DMS 273 (cell line): ENCODE results near the gene ZNF746.

Experiments used
- DNase-seq: peaks from one replicate; lab custom pipeline; 2025; ENCODE audit not compliant: unreplicated experiment; lab: John Stamatoyannopoulos, UW

The ZNF746 gene

GRCh38 chr7:149490083-149490760 lies 7.4 kb downstream of the ZNF746 start:
- DNase-seq: no peak

DNA sequence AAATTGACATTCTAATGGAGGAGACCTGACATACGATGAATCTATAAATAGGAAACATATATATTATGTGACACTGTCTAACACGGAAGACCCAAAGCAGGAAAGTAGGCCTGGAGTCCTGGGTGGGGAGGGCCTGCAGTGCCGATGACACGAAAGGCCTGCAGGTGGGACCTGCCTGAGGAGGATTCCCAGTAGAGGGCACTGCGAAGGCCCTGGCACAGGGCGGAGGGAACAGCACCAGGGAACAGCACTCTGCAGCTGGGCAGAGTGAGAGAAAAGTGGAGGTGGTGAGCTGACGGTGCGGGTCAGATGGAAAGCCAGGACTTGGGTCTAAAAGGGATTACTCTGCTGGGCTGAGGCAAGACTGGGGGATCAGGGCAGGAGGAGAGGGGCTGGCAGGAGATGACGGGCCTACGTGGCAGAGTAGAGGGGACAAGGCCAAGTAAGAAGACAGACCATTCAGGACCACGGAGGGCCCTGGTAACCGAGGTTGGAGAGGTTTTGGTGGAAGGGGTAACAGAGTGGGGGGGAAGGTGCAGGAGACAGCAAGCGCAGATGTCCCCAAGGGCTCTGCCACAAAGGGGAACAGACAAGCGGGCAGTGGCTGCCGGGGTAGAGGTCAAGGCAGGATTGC lies 8.1 kb downstream of the ZNF746 start:
- DNase-seq: peak; percentile 58

DNA sequence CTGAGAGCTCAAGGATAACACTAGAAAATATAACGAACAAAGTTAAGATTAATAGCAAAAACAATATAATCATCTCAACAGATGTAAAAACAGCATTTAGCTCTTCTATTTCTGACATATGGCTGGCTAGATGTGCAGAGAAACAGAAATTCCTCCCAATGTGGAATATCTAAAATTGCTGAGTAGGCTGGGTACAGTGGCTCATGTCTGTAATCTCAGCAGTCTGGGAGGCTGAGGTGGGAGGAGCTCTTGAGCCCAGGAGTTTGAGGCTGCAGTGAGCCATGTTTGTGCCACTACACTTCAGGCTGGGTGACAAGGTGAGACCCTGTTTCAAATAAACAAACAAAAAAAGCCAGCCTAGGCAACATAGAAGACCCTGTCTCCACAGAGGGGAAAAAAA lies 18.0 kb downstream of the ZNF746 start:
- DNase-seq: no peak

GRCh38 chr7:149478754-149479153 lies 18.9 kb downstream of the ZNF746 start:
- DNase-seq: no peak

DNA sequence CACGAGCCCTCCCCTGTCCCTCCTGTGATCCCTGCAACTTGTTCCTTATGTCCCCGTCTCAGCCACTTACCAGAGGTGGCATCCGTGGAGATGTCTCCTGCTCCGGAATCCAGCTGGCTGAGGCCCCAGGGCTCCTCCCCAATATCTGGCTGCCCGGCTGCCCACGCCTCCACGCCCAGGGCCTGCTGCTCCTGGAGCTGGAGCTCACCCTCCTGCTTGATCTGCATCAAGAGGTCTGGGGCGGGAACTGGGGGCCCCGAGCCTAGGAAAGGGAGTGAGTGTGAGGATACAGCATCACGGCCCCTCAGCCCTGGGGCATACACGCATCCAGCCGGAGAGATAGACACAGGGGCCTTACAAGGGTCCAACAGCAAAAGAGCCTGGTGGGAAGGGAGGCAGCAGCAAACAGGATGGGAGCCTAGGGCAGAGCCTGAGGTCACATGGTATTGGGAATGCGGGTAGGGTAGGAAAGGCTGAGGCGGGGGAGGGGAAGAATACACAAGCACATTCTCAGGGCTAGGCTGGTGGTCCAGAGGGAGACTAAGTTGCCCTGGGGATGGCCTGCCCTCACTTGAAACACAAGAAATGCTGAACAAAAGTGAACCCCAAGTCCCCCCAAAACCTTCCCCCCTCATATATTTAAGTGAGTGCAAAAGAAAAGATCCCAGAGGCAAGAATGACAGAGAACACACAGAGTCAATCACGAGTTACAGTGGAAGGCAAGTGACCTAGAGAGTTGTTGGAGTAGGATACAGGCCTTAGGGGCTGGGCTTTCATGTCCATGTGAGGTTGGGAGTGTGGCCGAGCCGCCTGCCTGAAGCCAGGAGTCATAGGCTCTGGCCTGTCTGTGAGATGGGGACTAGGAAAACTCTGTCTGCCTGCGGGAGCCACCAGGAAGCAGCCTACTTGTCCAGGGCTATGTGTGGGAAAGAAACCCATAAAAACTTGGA lies 19.8 kb downstream of the ZNF746 start:
- no peak for DNase-seq

DNA sequence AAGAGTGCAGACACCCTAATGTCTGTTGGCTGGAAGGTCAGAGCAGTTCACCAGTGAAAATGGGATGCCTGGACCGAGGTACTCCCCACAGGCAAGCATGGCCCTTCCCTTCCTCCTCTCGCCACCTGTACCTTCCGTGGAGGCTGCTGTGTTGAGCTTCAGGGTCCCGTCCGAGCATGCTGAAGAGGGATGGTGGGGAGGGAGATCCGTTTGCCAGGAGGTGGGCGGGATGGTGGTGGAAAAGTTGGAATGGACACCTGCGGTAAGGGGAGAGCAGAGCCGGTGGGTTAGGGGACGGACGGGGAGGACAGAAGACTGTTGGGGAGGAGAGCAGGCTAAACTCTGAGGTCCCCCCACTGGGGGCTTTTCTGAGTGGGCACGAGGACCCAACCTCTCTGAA lies 20.8 kb downstream of the ZNF746 start:
- no peak for DNase-seq

GRCh38 chr7:149475121-149476045 lies 22.2 kb downstream of the ZNF746 start:
- no peak for DNase-seq

GRCh38 chr7:149474309-149475120 lies 23.1 kb downstream of the ZNF746 start:
- DNase-seq: no peak

DNA sequence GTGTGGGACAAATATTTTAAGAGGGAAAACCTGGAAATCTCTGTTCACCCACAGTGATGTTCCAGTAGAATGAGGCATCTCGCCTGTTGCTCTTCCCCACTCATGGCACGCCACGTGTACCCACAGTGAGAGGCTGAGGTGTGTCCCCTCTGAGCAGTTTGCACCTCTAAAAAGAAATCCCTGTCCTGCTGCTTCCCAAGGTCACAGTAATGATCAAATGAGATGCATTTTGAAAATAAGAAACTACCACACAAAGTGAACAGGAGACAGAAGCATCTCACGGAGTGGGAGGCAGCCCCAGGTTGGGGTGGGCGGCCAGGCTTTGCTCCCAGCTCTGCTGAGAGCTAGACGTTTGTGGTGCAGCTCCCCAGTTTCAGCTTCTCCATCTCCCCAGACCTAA lies 24.4 kb downstream of the ZNF746 start:
- DNase-seq: no peak

DNA sequence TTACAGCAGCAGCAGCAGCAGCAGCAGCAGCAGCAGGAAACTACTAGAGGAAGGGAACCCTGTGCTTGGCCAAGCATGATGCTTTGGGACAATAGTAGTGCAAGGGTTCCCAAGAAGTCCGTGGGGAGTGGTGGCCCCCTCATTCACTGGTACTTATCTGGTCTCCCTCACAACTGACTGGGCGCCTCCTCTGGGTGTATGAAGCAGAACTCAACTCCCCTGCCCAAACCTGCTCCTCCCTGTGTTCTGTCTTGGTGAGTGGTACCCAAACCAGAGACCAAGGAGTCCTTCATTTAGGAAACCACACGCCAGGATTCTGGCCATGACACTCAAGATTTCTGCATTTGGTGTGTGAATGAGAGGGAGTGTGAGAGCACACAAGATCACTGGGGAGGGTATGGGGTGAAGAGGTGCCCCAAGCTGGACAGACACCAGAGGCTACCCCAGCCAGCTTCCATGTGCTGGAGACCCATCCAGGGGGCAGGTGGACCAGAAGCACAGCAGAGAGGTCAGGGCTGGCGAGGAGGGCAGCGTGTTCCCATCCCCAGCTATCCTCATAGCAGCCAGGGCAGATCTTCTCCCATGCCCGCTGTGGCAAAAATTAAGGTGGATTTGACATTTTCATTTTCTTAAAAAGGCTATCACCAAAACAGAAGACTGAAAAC lies 26.2 kb downstream of the ZNF746 start:
- DNase-seq: no peak

GRCh38 chr7:149469806-149470205 lies 27.8 kb downstream of the ZNF746 start:
- no peak for DNase-seq

GRCh38 chr7:149468208-149468607 lies 29.4 kb downstream of the ZNF746 start:
- no peak for DNase-seq

- DNase-seq: no peak
Observed at GRCh38 chr7:149467321-149467859, 30.2 kb downstream of the ZNF746 start.

DNA sequence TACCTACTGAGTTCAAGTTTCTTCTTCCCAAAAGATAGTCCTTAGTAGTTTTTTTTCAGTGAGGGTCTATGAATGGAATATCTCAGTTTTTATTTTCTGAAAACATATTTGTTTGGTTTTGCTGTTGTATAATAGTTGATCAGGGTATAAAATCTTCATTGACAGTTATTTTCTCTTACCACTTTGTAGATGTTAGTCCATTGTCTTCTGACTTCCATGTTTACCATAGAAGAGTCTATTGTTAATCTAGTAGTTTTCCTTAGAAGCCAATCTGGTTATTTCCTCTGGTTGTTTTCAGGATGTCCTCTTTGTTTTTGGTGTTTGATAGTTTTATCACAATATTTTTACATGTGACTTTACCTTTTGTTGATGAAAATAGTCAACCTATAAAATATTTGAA lies 31.2 kb downstream of the ZNF746 start:
- no peak for DNase-seq

DNA sequence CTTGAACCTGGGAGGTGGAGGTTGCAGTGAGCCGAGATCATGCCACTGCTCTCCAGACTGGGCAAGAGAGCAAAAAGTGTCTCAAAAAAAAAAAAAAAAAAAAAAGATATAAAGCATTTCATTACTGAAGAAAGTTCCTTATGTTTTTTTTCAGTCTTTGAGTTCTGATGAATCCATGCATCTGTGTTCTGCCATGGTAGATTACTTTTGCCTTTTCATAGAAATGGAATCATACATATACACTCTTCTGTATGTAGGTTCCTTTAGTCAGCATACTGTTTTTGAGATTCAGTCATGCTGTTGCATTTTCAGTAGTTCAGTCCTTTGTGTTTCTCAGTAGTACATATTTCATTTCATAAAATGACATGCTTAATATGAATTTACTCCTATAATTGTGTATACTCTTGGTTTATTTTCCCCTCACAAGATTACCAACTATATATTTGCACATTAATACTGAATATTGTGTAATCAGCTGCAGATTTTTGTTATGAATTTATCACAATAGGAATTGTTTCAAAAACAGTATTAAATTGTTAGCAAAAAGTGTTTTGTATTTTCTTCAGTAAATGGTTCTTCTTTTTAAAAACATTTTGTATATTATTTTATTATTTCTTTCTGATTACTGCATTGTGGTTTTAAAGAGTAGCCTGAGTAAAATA lies 34.0 kb downstream of the ZNF746 start:
- DNase-seq: no peak

DNA sequence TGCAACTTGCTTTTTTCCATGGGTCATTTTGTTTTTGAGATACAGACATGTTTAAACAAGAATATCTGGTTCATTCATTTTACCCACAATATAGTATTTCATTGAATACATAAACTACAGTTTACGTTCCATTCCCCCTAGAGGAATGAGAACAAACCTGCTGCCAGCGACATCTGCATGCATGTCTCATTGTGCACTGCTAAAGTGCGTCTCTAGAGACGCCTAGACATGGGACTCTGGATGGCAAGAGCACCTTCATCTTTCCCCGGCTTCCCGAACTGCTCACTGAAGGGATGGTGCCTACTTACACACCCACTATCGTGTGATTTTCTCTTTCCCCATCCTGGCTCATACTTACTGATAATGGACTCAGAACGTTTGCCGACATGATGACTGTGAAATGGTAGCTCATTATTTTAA lies 35.5 kb downstream of the ZNF746 start:
- no peak for DNase-seq

DNA sequence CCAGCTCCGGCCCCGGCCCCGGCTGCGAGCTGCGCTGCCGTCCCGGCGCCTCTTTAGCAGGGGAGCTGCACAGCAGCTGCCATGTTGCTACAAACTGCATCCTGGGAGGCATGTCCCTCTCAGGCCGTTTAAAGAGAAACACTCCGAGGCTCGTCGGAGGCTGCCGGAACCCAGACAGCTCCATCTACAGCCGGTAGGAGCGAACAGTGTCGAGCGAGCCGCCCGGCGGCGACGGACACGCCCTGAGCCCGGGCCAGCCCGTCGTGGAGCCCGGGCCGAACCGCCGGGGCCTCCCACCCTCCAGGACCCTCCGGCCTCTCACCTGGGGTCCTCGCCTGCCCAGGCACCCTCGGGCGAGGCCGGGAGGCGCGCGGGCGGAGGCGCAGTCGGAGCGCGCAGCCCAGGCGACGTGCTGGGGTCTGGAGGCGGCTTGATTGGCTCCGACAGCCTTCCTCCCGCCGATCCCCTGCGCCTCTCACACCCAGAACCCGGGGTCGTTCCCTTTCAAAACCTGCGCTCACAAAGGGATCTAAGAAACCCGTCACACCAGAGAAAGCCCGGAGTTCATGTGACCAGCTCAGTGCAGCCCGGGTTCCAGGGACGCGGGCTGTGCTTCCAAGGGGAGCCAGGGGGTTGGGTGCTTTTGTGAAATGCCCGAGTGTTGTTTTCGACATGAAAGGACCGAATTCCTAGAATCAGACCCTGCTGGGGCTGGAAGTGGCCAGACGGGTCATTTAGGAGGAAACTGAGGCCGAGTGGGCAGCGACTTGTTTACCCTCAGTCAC lies 36.9 kb downstream of the ZNF746 start, which contains the start of gene ZNF777:
ZNF777 (minus strand) TSS at position 570 of the 785 bp plus-strand sequence. CDS start 5,040 bp downstream, outside the sequence.
- peak; percentile 97 for DNase-seq
